AG04449 (cell line): ENCODE measurements around the gene IKZF3.

Source experiments
- CTCF ChIA-PET: fragments of 350-600 bp; formaldehyde crosslinking; extraction: SDS; loops from one replicate; lab custom pipeline; 2021; ENCODE audit warnings: antibody characterized with exemption; lab: Yijun Ruan, JAX
- POLR2A ChIA-PET: fragments of 400-600, 350-600 bp; formaldehyde crosslinking; extraction: SDS; loops from one replicate; lab custom pipeline; 2020; ENCODE audit warnings: antibody characterized with exemption, inconsistent platforms; lab: Yijun Ruan, JAX
- DNase-seq: peaks from one replicate; pipeline ENCODE4 v3.0.0-alpha.2; 2010; ENCODE audit warnings: low read depth, low spot score
- H3K4me3 ChIP-seq: 2 replicates; pipeline ENCODE4 v1.5.1; 2011; ENCODE audit warnings: low read depth, mild to moderate bottlenecking, control low read depth, low read length
- TF ChIP-seq, protein P1 (sequence below): IDR thresholded peaks from one replicate; pipeline ENCODE4 v1.5.1; 2011; ENCODE audit warnings: mild to moderate bottlenecking, moderate library complexity, low read length, control low read depth, inconsistent platforms; ENCODE audit not compliant: insufficient read depth; ENCODE audit errors: missing control alignments

The IKZF3 gene

GRCh38 chr17:39742126-39742855, 121.8 kb downstream of the IKZF3 start:
- ChIA-PET CTCF (interaction anchor here (1.3 to 3.1 kb wide), 2 partner anchors 11 to 12 kb away, joined by 6 to 12 read pairs; partner anchors contain the start of gene MIEN1), POLR2A (no interaction called here)
- H3K4me3 ChIP-seq, result no peak overlapping the region
- TF ChIP-seq, protein P1, sequence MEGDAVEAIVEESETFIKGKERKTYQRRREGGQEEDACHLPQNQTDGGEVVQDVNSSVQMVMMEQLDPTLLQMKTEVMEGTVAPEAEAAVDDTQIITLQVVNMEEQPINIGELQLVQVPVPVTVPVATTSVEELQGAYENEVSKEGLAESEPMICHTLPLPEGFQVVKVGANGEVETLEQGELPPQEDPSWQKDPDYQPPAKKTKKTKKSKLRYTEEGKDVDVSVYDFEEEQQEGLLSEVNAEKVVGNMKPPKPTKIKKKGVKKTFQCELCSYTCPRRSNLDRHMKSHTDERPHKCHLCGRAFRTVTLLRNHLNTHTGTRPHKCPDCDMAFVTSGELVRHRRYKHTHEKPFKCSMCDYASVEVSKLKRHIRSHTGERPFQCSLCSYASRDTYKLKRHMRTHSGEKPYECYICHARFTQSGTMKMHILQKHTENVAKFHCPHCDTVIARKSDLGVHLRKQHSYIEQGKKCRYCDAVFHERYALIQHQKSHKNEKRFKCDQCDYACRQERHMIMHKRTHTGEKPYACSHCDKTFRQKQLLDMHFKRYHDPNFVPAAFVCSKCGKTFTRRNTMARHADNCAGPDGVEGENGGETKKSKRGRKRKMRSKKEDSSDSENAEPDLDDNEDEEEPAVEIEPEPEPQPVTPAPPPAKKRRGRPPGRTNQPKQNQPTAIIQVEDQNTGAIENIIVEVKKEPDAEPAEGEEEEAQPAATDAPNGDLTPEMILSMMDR, result no peak
- no peak for DNase-seq

- no peak overlapping the region for H3K4me3 ChIP-seq
- TF ChIP-seq, protein P1, result no peak
- no peak for DNase-seq
- ChIA-PET POLR2A (no interaction called here), CTCF (interaction anchor here (1.1 to 1.4 kb wide), 3 partner anchors 10 to 118 kb away, joined by 5 read pairs; partner anchors contain the start of gene MIEN1)
Measured at GRCh38 chr17:39740357-39741111, 123.6 kb downstream of the IKZF3 start.

GRCh38 chr17:39739885-39740356, 124.2 kb downstream of the IKZF3 start:
- TF ChIP-seq, protein P1, result no peak
- ChIA-PET POLR2A (no interaction called here), CTCF (interaction anchor here (1.1 to 1.4 kb wide), 3 partner anchors 9 to 118 kb away, joined by 5 read pairs; partner anchors contain the start of gene MIEN1)
- DNase-seq, result no peak
- no peak overlapping the region for H3K4me3 ChIP-seq

DNA sequence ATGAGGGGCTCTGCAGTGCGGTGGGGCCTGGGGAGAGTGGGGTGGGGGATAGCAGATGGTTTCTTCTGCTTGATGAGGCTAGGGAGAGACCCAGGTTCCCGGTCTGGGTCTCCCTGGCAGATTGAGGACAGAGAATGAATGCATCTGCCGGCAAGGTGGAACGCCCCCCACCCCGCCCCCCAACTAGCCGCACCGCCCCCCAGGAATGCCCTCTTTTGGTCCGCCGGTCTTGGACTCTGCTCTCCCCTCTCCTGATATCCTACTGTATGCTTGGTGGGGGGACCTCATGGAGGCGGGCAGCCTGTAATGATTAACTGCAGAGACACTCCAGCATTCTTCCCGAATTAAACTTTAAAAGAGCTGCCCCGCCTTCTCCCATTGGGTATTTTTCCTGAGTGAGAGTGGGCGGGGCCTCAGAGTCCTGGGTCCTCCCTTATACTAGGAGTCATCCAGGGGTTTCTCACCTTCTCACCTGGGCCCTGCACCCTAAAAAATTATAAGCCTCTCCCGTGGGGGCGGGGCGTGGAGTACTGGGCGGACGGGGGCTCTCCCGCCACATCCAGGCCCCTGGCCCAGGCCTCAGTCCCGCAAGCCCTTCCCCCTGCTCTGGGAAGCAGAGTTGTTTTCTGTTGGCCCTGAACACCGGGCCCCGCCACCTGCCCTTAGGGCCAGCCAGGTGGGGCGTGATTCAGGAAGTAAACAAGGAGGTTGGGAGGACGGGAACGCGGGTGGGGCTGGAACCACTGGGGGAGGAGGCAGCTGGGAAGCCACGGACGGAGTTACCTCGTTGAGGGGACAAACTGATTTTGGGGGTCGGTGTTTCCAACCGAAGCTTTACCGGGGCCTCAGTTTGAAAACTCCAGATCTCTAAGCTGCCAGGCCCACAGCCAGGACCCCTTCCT, 124.9 kb downstream of the IKZF3 start:
- TF ChIP-seq, protein P1, result no peak
- H3K4me3 ChIP-seq, result no peak overlapping the region
- ChIA-PET CTCF (interaction anchor here (1.1 to 1.4 kb wide), 3 partner anchors 8 to 117 kb away, joined by 5 read pairs; partner anchors contain the start of gene MIEN1), POLR2A (interaction anchor here (0.6 kb wide), 1 partner anchor 239 kb away, joined by 3 read pairs; no protein-coding TSS in a partner anchor)
- DNase-seq, result no peak

DNA sequence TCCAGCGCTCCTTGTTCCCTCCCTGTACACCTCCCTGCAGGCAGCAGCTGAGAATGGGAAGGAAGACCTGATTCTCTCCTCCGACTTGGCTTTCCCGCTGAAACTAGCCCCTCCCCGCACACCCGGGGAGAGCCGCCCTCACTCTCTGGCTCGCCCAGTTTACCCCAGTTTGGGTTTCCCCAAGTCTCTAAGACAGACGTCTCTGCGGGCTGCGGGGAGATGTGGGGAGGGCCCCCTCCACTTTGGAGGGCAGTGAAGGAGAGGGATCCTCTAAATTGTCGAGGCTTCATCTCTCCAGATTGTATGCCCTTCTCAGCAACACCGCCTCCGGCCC, 125.6 kb downstream of the IKZF3 start:
- CTCF ChIA-PET, result no interaction called here
- TF ChIP-seq, protein P1, result no peak
- DNase-seq, result no peak
- H3K4me3 ChIP-seq, result no peak overlapping the region
- POLR2A ChIA-PET, result no interaction called here
